Uterus (tissue), 4 donors: ENCODE data around the gene FAM240B. TPM values are rescaled to one million over a fixed set of nuclear protein-coding genes. Genes with fewer than 3 reads are reported as not detected.

Experiments
- DNase-seq, 2 donors: peaks; one replicate each; pipeline ENCODE4 v3.0.0-alpha.2; 2019 to 2020
- H3K27ac ChIP-seq, 2 donors: fragments of 200-600 bp; sonication (generic); 1 replicate in 1 of 2; 2 replicates in 1 of 2; pipeline ENCODE4 v1.5.1; 2016 to 2018
- H3K27me3 ChIP-seq, 2 donors: fragments of 200-600 bp; sonication (generic); one replicate each; pipeline ENCODE4 v1.5.1; 2018 to 2019; ENCODE audit warnings: control low read depth in 1 of 2
- H3K36me3 ChIP-seq, 2 donors: fragments of 200-600 bp; sonication (generic); one replicate each; pipeline ENCODE4 v1.5.1; 2019; ENCODE audit warnings: control low read depth in 1 of 2
- H3K4me1 ChIP-seq, 2 donors: fragments of 200-600 bp; sonication (generic); one replicate each; pipeline ENCODE4 v1.5.1; 2018 to 2019; ENCODE audit warnings: control low read depth in 1 of 2
- H3K4me3 ChIP-seq, 2 donors: fragments of 200-600 bp; sonication (generic); 1 replicate in 1 of 2; 2 replicates in 1 of 2; pipeline ENCODE4 v1.5.1; 2018 to 2019; ENCODE audit warnings: mild to moderate bottlenecking in 1 of 2
- H3K9me3 ChIP-seq, 2 donors: fragments of 200-600 bp; sonication (generic); one replicate each; pipeline ENCODE4 v1.5.1; 2019; ENCODE audit warnings: control low read depth in 1 of 2
- POLR2A ChIP-seq, 2 donors: fragments of 450-650 bp; IDR thresholded peaks; one replicate each; pipeline ENCODE4 v1.6.1; 2016; ENCODE audit warnings: antibody characterized with exemption in 2 of 2, mild to moderate bottlenecking in 1 of 2, moderate library complexity in 1 of 2
- intact Hi-C: fragments of 100-400 bp; cut with DNase I; formaldehyde crosslinking; loops from one replicate; pipeline ENCODE4 v1.15.1; 2023; ENCODE audit warnings: low total_unique reads
- total RNA-seq, 4 donors: library from RNA; depleted of rRNA in 3 of 4; stranded (reverse); fragments of >200 nt in 3 of 4; gene quantifications; one replicate each; pipeline versions ENCODE4 v1.1.0 to v1.2.4, GENCODE V29; 2014 to 2023
- TF ChIP-seq, protein P1 (sequence below), 4 experiments: fragments of 200-600 bp in 2 of 4; fragments of 450-650 bp in 2 of 4; sonication (generic) in 2 of 4; IDR thresholded peaks; one replicate each; pipeline ENCODE4 v1.5.1; 2016 to 2019; ENCODE audit warnings: antibody characterized with exemption in 4 of 4, mild to moderate bottlenecking in 2 of 4, moderate library complexity in 1 of 4
- donor health status: DM: yes; HTN: yes; CAD: no.

Gene FAM240B
- total RNA-seq = not detected

DNA sequence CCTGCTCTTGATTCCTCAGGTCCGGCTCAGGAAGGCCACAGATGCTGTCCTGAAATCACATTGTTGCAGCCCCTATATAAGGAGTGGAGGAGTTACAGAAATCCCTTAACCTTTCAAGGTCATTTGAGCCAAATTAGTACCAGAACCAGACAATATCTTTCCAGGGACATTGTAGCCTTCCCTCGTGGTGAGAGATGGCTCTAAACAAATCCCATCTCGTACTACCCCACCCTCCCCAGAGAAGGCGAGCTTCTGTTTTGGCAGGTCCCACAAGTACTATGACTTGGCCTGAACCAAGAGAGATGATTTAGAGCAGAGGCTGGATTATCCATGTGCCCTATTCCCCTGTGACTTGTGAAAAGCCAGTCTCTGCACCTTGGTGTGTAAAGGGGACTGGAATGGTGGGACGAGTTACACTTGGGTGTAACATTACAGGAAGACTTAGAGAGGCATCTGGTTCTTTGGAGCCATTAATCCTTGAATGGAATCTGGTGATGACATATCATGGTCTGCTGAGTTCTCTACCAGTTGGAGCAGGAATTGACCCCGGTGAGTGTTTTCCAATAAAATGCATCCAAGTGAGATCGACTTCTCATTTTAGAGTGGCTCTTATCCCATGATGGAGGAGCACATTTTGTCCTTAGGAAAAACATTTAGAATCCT lies at the start of gene FAM240B:
Gene FAM240B, minus strand, starts transcription at position 51 of the 663 bp plus-strand sequence. CDS start 16,134 bp downstream, outside the sequence.
- intact Hi-C loops = no loop called here
- Histone ChIP-seq H3K4me3 (no peak within 1 kb of the TSS), H3K27me3 (no peaks in the 10 kb centered on the region), H3K4me1 (no peaks in the 10 kb centered on the region), H3K36me3 (no peaks in the 10 kb centered on the region), H3K27ac (no peak within 1 kb of the TSS), H3K9me3 (no peaks in the 10 kb centered on the region)
- TF ChIP-seq POLR2A (IDR thresholded peaks at IDR 0.05) = no peak
- TF ChIP-seq, protein P1, sequence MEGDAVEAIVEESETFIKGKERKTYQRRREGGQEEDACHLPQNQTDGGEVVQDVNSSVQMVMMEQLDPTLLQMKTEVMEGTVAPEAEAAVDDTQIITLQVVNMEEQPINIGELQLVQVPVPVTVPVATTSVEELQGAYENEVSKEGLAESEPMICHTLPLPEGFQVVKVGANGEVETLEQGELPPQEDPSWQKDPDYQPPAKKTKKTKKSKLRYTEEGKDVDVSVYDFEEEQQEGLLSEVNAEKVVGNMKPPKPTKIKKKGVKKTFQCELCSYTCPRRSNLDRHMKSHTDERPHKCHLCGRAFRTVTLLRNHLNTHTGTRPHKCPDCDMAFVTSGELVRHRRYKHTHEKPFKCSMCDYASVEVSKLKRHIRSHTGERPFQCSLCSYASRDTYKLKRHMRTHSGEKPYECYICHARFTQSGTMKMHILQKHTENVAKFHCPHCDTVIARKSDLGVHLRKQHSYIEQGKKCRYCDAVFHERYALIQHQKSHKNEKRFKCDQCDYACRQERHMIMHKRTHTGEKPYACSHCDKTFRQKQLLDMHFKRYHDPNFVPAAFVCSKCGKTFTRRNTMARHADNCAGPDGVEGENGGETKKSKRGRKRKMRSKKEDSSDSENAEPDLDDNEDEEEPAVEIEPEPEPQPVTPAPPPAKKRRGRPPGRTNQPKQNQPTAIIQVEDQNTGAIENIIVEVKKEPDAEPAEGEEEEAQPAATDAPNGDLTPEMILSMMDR (IDR thresholded peaks at IDR 0.05) = no peak
- no peak for DNase-seq

DNA sequence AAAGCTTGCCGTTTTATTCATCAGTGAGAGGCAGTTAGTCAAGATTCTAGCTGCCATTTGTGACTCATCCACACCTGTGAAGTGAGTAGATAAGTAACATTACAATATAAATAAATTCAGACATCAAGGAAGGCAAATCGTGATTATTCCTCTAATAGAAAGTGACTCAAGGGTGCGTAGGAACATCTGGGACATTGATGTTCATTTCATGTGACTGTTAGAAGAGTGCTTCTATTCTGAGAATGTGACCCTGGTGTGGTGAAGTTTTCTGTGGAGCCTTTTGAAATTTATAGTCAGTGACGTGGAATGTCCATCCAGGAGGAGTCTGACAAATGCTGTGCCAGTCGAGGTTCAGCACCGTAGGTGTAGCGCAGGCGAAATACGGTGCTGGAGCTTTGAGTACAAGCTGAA lies 48.4 kb upstream of the FAM240B start:
- no peaks in the 10 kb centered on the region for H3K36me3 ChIP-seq
- H3K9me3 ChIP-seq = no peaks in the 10 kb centered on the region
- no peak overlapping the region for H3K27ac ChIP-seq
- H3K4me3 ChIP-seq = no peak overlapping the region
- intact Hi-C loops = no loop called here
- H3K4me1 ChIP-seq = no peaks in the 10 kb centered on the region
- no peak for TF ChIP-seq POLR2A (IDR thresholded peaks at IDR 0.05)
- TF ChIP-seq, protein P1 (IDR thresholded peaks at IDR 0.05) = no peak
- H3K27me3 ChIP-seq = no peaks in the 10 kb centered on the region
- no peak for DNase-seq

DNA sequence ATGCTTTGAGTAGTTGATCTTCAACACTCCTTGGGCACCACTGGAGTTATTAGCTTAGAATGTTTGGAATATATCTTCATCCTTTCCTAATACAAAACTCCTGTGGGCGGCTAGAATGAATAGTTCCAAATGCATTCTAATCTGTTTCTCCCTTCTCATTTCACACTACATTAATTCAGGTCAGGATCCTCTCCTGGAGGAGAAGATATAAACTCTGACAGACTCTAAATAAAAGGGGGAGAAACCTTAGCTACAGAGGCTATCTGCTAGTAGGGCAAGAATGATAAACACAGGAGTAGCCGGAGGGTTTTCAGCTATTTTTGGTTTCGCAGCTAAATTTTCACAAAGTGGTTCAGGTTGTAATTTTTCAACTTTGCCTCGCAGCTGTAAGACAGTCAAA lies 45.2 kb upstream of the FAM240B start:
- TF ChIP-seq, protein P1 (IDR thresholded peaks at IDR 0.05) = no peak
- no peak for TF ChIP-seq POLR2A (IDR thresholded peaks at IDR 0.05)
- Histone ChIP-seq H3K4me1 (no peaks in the 10 kb centered on the region), H3K4me3 (no peak overlapping the region), H3K27ac (no peak overlapping the region), H3K36me3 (no peaks in the 10 kb centered on the region), H3K9me3 (no peaks in the 10 kb centered on the region), H3K27me3 (no peaks in the 10 kb centered on the region)
- no peak for DNase-seq
- intact Hi-C loops = no loop called here

DNA sequence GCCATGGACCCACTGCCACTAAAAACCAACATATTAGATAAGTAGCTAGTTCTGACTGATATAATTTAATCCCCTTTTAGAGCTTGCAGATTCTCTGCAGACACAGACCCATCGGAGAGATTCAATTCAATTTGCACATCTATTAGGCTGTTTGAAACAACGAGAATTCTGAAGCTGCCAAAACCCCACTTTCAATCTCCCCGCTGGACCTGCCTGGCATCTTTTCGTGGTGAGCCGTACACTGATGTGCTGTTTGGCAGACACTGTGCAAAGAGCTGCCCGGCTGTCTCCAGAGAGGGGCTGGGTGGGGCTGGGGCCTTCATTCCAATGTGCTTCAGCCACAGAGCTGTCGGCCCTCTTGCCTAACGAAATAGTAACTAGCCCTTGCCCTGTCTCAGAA lies 42.1 kb upstream of the FAM240B start:
- H3K4me1 ChIP-seq = no peaks in the 10 kb centered on the region
- H3K27ac ChIP-seq = no peak overlapping the region
- no peaks in the 10 kb centered on the region for H3K27me3 ChIP-seq
- H3K4me3 ChIP-seq = no peak overlapping the region
- no peaks in the 10 kb centered on the region for H3K36me3 ChIP-seq
- intact Hi-C loops = no loop called here
- no peak for DNase-seq
- no peaks in the 10 kb centered on the region for H3K9me3 ChIP-seq
- TF ChIP-seq, protein P1 (IDR thresholded peaks at IDR 0.05) = no peak
- no peak for TF ChIP-seq POLR2A (IDR thresholded peaks at IDR 0.05)

DNA sequence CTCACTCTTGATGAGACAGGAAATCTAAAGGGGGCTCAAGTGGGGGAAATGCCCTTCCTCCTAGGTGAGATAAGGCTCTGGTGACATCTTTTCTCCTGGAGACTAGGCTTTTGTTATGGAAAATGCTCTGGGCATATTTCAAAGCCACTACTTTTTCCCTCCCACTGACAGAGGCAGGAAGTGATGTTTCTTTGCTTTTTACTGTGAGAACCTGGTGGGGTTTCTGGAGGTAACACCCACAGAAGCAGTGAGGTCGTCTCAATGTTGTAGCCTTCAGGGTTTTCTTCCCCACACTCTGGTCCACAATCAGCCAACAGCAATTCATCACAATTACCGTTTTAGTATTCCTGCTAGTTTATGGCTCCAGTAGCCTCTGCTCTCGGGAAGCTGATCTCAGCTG lies 41.4 kb upstream of the FAM240B start:
- no peak overlapping the region for H3K27ac ChIP-seq
- no peak overlapping the region for H3K4me3 ChIP-seq
- H3K36me3 ChIP-seq = no peaks in the 10 kb centered on the region
- DNase-seq = no peak
- TF ChIP-seq POLR2A (IDR thresholded peaks at IDR 0.05) = no peak
- TF ChIP-seq, protein P1 (IDR thresholded peaks at IDR 0.05) = no peak
- H3K27me3 ChIP-seq = no peaks in the 10 kb centered on the region
- intact Hi-C loops = no loop called here
- no peaks in the 10 kb centered on the region for H3K9me3 ChIP-seq
- H3K4me1 ChIP-seq = no peaks in the 10 kb centered on the region
